D721Med (cell line): ENCODE data around the gene NAA11.

ENCODE experiments used
- DNase-seq: peaks from one replicate; pipeline ENCODE4 v3.0.0; 2011; ENCODE audit warnings: low spot score; ENCODE audit not compliant: insufficient read length
- FAIRE-seq: peaks from 2 replicates; lab custom pipeline; 2011; peaks lifted over from hg19 to GRCh38; lab: Jason Lieb, UNC
- TF ChIP-seq, protein P1 (sequence below): IDR thresholded peaks from 2 replicates; pipeline ENCODE4 v1.5.1; 2012; ENCODE audit warnings: mild to moderate bottlenecking, control low read depth; ENCODE audit not compliant: insufficient read depth; ENCODE audit errors: missing control alignments

The NAA11 gene

DNA sequence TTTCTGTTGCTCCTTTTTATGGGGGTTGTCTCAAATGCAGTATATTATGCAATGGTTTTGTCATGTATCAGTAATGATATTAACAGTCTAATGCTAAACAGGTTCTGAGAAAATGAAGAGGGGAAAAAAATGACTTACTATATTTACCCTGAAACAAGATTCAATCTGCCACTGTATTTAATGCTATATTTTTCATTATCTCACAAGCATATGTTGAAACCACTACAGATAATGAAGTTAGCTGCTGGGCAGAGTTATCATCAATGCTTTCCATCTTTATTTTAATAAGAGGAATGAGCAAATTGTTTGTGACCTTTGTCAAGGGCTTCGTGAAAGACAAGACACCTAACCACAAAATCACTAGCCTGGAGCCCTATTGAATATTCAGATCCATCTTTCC, 32.6 kb upstream of the NAA11 start:
- TF ChIP-seq, protein P1, sequence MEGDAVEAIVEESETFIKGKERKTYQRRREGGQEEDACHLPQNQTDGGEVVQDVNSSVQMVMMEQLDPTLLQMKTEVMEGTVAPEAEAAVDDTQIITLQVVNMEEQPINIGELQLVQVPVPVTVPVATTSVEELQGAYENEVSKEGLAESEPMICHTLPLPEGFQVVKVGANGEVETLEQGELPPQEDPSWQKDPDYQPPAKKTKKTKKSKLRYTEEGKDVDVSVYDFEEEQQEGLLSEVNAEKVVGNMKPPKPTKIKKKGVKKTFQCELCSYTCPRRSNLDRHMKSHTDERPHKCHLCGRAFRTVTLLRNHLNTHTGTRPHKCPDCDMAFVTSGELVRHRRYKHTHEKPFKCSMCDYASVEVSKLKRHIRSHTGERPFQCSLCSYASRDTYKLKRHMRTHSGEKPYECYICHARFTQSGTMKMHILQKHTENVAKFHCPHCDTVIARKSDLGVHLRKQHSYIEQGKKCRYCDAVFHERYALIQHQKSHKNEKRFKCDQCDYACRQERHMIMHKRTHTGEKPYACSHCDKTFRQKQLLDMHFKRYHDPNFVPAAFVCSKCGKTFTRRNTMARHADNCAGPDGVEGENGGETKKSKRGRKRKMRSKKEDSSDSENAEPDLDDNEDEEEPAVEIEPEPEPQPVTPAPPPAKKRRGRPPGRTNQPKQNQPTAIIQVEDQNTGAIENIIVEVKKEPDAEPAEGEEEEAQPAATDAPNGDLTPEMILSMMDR: no peak
- no peak for FAIRE-seq
- no peak for DNase-seq

DNA sequence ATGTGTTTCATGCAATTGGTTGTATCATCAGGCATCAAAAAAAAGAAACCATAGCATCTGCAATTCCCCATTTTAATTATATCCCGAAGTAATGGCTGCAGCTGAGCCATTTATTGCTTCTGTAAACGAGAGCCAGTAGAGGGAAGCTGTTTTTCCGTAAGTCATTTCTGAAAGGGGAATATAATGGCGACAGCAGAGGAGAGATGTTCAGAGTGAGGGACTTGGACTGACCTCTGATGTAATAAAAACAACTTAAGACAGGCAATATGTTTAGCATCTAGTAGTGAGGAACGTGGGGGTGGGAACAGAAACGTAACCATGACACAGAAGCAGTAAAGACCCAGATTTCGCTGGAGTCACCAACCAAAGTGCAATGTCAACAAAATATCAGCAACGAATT, 31.5 kb upstream of the NAA11 start:
- DNase-seq (no peak), FAIRE-seq (no peak)
- TF ChIP-seq, protein P1: no peak

DNA sequence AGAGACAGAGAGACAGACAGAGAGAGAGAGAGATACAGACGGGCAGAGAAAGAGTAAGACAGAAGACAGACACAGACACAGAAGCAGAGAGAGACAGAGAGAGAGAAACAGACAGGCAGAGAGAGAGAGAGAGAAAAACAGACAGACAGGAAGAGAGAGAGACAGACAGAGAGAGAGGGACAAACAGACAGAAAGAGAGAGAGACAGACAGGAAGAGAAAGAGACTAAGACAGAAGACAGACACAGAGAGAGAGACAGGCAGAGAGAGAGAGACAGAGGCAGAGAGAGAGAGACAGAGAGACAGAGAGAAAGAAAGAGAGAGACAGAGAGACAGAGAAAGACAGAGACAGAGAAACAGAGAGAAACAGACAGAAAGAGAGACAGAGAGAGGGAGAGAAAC, 27.2 kb upstream of the NAA11 start:
- FAIRE-seq (peak; percentile 11), DNase-seq (no peak)
- TF ChIP-seq, protein P1: no peak

DNA sequence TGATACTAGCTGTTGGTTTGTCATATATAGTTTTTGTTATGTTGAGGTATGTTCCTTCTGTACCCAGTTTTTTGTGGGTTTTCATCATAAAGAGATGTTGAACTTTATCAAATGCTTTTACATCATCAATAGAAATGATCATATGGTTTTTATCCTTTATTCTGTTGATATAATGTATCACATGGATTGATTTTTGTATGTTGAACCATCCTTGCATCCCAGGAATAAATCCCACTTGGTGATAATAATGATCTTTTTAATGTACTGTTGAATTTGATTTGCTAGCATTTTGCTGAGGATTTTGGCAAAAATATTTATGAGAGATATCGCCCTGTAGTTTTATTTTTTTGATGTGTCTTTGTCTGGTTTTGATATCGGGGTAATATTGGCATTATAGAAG, 22.5 kb upstream of the NAA11 start:
- TF ChIP-seq, protein P1: no peak
- no peak for FAIRE-seq
- DNase-seq: no peak

DNA sequence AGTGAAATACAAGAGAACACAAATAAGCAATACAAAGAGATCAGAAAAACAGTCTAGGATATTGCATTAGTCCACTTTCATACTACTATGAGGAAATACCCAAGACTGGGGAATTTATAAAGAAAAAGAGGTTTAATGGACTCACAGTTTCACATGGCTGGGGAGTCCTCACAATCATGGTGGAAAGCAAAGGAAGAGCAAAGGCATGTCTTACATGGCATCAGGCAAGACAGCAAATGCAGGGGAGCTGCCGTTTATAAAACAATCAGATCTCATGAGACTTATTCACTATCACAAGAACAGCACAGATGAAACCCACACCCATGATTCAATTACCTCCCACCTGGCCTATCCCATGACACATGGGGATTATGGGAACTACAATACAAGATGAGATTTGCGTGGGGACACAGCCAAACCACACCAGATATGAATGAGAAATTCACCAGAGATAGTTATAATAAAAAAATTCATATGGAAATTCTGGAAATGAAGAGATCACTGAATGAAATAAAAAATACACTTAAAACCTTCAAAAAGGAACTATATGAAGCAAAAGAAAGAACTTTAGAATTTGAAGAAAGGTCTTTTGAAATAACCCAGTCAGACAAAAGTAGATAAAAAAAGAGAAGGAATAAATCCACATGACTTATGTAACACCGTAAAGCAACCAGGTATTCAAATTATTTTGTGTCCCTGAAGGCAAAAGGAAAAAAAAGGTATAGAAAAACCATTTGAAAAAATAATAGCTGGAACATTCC, 16.2 kb upstream of the NAA11 start:
- TF ChIP-seq, protein P1: no peak
- FAIRE-seq (no peak), DNase-seq (no peak)

DNA sequence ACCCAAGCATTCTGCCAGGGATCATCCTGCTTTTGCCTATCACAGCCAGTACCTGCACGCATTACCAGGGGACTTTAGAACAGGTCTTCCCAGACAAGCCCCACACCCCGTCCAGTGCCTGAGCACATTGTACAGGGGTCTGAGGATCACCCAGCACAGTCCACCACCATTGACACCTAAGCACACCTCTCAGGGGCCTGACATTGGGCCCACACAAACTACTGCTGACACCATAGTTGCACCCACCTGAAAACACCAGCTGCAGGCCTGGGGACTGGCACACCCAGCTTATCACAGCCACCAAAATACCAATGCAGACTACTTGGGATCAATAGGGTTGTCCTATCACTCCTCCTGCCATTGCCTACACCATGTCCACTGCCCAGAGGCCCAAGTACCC, 14.7 kb upstream of the NAA11 start:
- FAIRE-seq (no peak), DNase-seq (no peak)
- TF ChIP-seq, protein P1: no peak

GRCh38 chr4:79338148-79338547, 12.3 kb upstream of the NAA11 start:
- DNase-seq (no peak), FAIRE-seq (no peak)
- TF ChIP-seq, protein P1: no peak
